ENCODE results near the gene WDR90.
"Not testable (repeated sequence)": the region's sequence is repeated elsewhere in the genome, so short reads cannot be mapped to it uniquely, and the experiment has no call there.

Gene WDR90

GRCh38 chr16:689175-689897, 40.2 kb downstream of the WDR90 start:
- no peak for DNase-seq (ENCODE audit: low read depth)

GRCh38 chr16:691242-691641, 42.1 kb downstream of the WDR90 start:
- not testable (repeated sequence) for DNase-seq (ENCODE audit: low read depth)

DNA sequence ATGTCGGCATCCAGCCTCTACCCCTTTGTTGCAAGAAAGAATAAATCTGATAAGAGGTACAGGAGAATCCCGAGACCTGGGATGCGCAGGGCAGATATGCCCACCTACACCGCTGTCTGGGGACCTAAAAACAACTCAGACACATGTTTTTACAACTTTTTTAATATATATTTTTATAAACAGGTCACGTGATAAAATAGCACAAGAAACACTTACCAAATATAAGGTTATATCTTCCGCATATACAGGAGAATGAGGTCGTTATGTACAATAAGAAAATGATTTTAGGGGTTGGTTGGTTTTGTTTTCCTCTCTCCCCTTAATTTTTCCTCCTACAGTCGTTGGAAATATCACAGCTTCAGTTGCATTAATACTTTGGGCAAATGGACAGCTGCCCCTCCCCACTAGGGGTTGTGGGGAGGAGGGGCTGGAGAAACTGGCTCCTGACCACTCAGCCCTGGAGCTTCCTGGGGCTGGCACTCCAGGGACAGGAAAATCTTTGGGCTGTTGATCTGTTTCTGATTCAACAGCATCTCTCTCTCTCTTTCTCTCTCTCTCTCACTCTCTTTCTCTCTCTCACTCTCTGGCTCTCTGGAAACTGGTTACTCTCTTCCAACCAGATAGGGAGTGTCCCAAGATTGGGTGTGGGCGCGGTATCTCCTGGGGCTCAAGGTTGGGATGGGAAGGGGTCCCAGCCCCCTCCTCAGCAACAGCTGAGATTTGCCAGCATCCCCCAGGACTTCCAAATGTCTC, 43.4 kb downstream of the WDR90 start:
- no peak for DNase-seq (ENCODE audit: low read depth)

- DNase-seq (ENCODE audit: low read depth), result no peak
Observed at GRCh38 chr16:693364-693763, 44.2 kb downstream of the WDR90 start.

GRCh38 chr16:693766-694165, 44.6 kb downstream of the WDR90 start:
- DNase-seq (ENCODE audit: low read depth), result no peak

GRCh38 chr16:694187-694862, 45.2 kb downstream of the WDR90 start:
- DNase-seq (ENCODE audit: low read depth), result no peak

DNA sequence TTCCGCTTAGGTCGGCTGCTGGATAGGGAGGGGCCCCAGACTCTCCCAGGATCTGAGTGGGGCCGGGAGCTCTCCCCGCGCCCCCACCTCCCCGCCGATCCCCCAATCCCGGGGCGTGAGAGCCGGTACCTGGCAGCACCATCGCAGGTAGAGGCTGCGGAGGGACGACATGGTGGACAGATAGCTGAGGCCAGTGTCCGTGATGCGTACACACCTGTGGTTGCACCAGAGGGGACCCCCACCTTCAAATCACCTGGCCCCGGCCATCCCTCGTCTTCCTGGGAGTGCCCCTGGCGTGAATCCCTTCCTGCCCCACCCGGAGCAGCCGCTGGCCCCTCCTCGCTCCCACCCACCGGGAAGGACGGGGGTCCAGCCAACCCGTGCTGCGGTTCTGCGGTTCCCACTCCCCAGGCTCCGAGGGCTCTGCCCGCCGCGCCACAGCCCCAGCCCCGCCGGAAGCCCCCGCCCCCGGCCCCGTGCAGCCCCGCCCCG, 45.7 kb downstream of the WDR90 start:
- no peak for DNase-seq (ENCODE audit: low read depth)

GRCh38 chr16:695355-696089, 46.4 kb downstream of the WDR90 start:
- DNase-seq (ENCODE audit: low read depth), result peak; percentile 75

GRCh38 chr16:698911-699671, 49.9 kb downstream of the WDR90 start:
- DNase-seq (ENCODE audit: low read depth), result no peak

DNA sequence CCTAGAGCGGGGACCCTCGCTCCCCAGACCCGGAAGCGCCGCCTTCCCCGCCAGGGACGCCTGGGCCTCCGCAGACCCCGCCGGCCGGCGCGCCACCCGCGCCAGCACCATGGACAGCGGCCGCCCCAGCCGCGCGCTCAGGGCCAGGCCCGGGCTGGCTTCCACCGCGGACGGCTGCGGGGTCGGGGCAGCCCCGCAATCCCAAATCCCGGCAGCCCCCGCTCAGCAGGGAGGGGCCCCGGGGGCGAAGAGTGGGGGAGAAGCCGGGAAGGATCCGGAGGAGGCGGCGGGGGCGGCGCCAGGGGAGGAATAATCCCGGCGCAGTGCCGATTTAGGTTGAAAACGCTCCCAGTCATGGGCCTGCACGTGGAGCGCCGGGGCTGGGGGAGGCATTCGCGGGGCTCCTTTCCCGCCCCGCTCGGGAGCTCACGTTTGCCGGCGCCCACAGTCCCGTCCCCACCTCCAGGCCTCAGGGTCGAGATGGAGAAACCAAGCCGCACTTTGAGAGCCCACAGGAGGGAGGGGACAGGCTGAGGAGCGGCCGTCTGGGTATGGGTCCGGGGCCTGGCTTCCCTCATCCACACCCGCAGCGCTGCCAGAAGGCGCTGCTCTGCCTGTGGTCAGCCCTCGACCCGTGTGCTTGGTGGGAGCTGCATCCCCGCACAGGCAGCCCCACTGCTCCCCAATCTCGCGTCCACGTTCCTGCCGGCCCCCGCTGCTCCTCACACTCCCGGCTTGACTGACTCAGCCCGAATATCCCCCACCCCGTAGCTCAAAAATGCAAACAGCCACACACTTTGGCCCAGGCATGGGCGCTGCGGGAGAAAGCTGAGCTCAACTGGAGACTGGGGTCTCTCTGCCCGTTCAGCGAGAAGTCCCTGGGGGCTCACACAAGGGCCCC, 51.8 kb downstream of the WDR90 start:
- DNase-seq (ENCODE audit: low read depth), result no peak

- no peak for DNase-seq (ENCODE audit: low read depth)
Observed at GRCh38 chr16:702341-702740, 53.2 kb downstream of the WDR90 start.

DNA sequence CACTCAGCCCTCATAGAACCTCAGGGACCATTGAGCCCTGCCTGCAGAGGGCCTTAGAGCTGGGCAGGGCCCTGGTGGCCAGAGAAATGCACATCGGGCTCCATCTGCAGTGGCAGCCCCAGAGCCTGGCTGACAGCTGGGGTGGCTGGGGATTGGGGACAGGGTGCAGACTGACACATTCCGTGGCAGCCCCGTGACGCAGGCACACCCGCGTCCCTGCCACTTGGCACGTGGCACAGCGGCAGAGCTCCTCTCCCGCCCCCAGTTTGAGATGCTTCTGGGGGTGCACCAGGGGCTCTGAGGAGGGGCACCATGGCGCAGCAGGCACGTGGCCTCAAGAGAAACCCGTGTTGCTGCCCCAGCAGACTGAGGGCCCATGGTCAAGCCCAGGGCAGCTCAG, 54.2 kb downstream of the WDR90 start:
- no peak for DNase-seq (ENCODE audit: low read depth)

DNA sequence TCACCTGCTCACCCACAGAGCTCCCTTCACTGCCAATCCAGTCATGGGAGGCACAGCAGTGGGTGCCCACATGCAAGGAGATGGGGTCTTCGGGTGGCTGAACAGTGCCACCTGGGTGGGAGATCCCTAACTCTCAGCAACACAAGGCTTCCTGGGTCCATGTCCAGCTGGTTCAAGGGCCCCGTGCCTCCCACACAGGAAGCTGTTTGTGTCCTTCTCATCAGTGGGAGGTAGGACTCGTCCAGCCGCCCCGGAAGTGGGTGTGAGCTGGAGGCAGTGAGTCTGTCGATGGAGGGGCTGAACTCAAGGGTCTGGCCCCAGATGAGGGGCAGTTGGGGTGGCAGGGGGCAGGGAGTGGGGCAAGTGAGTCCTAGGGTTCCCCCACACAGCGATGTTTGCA, 54.9 kb downstream of the WDR90 start:
- no peak for DNase-seq (ENCODE audit: low read depth)

GRCh38 chr16:704552-705380, 55.6 kb downstream of the WDR90 start:
- DNase-seq (ENCODE audit: low read depth), result no peak

DNA sequence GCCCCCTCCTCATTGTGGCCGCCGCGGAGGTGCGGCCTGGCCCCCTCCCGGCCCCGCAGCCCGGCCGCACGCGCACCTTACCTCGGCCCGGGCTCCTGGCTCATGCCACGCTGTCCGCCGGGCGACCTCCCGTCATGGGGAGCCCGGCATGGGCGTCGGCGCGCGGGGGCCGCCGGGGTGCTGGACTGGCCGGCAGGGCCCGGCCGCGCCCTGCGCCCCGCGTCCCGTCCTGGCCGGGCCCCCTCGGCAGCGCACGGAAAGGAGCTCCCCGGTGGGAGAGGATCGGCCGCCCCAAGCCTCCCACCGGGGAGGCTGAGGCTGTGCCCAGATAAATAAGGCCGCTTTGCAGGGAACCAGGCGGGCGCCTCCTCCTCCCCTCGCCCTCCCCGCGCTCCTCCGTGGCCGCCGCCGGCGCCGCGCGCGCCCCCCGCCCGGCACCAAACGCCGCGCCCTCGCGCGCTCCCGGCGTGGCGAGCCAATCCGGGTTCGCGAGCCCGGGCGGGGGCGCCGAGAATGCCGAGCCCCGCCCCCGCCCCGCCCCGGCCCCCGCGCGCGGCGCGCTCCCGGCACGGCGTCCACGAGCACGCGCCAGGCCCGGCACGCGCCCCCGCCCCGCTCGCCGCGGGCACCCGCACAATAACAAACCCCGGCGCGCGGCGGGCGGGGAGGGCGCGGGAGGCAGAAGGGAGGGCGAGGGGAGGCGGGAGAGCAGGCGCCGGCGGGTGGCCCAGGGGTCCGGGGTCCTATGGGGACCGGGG, 56.4 kb downstream of the WDR90 start, which contains the start of gene FBXL16:
FBXL16 (minus strand) TSS at position 371 of the 758 bp plus-strand sequence. CDS start 8,396 bp downstream, outside the sequence.
- no peak for DNase-seq (ENCODE audit: low read depth)

DNA sequence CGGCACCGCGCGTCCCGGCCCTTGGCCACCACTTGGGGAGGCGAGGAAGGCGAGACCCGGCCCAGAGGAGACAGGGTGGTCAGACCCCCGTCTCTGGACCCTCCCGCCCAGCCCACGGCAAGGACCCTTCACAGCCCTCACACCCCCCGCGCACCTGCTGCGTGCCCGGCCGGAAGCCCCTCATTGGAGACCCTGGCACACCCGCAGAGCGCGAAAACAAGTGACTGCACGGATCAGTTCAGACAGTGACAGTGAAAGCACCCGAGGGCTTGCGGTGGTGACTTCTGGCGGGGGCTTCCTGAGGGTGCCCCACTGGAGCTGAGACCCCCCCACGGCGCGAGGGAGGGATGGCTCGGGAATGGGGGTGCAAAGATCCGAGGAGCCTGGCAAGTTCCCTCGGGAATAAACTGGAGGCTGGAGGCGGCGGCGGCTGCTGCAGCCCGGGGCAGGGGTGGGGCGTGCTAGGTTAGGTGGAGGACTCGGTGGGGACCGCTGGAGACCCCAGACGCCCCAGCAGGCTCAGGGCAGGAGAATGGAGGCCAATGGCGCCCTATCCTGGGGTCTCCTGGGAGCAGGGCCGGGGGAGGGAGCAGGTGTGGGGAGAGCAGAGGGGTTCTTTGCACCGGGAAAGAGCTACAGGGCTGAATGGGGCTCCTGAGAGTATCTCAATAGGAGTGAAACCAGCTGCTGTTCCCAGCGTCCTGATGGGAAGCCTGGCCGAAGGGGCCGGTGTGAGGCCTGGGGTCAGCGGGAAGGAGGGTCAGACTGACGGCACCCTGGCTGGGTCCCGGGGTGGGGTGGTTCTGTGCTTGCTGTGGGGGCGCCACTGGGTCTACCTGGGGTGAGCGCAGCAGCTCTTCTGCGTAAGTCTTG, 57.3 kb downstream of the WDR90 start:
- no peak for DNase-seq (ENCODE audit: low read depth)

DNA sequence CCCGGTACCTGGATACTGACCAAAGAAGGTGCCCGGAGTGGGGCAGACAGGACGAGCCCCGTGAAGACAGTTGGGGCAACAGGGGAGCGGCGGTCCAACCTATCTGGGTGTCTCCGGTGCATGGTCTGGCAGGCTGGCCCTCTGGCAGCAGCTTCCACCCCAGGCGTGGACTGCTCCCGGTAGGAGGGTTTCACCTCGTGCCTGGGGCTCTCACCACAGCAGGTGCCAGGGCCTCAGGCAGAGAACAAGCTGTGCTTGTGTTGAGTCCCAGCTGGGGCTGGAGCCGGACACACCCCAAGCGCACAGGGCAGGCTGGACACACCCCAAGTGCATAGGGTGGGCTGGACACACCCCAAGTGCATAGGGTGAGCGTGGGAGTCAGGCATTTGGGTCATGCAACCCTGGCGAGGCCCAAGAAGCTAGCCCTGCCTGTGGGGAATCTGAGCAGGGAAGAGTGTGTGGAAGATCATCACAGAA, 57.9 kb downstream of the WDR90 start:
- no peak for DNase-seq (ENCODE audit: low read depth)

Measured in activated T-cell treated with anti-CD3 and anti-CD28 coated beads for 48 hours (primary cell).